B cell (primary cell): ENCODE data around the gene CRCP. TPM values are rescaled to one million over a fixed set of nuclear protein-coding genes. Genes with fewer than 3 reads are reported as not detected.

Experiments used
- ATAC-seq: fragments of 200-7000 bp; cut with Tn5 transposase; one replicate; pipeline ENCODE4 v1.10.0; 2021; ENCODE audit warnings: low read depth, mild to moderate bottlenecking, moderate number of reproducible peaks, moderate library complexity
- CTCF ChIA-PET: fragments of 350-600 bp; sonication (Branson Sonifier 250); formaldehyde crosslinking; loops from one replicate; lab custom pipeline; 2021; ENCODE audit warnings: antibody characterized with exemption, inconsistent platforms; lab: Charles Lee
- POLR2A ChIA-PET: fragments of 350-600 bp; sonication (Branson Sonifier 250); formaldehyde crosslinking; loops from one replicate; lab custom pipeline; 2021; ENCODE audit warnings: antibody characterized with exemption; lab: Charles Lee
- DNase-seq: peaks from one replicate; pipeline ENCODE4 v3.0.0; 2013
- H2AFZ ChIP-seq: 2 replicates; pipeline ENCODE4 v1.6.1; 2012; ENCODE audit warnings: mild to moderate bottlenecking, low read depth, low read length; ENCODE audit not compliant: insufficient read depth, poor library complexity, severe bottlenecking
- H3K27ac ChIP-seq, 2 donors: 1 replicate in 1 of 2; 2 replicates in 1 of 2; pipeline ENCODE4 v1.5.1; 2012 to 2013; ENCODE audit warnings: low read length in 2 of 2, mild to moderate bottlenecking in 2 of 2, moderate library complexity in 1 of 2
- H3K27me3 ChIP-seq, 4 experiments: fragments of 200-600 bp in 1 of 4; sonication (generic) in 1 of 4; replicated peaks in 1 of 4; 1 replicate in 2 of 4; 2 replicates in 2 of 4; pipeline versions ENCODE4 v1.6.1 to v1.7.0; 2013 to 2016; ENCODE audit warnings: low read length in 3 of 4, mild to moderate bottlenecking in 2 of 4, mixed read lengths in 1 of 4, moderate library complexity in 1 of 4; ENCODE audit not compliant: insufficient read depth in 4 of 4, control insufficient read depth in 3 of 4; ENCODE audit errors: control extremely low read depth in 1 of 4
- H3K36me3 ChIP-seq, 2 experiments: replicated peaks in 1 of 2; 1 replicate in 1 of 2; 2 replicates in 1 of 2; pipeline versions ENCODE4 v1.6.1 to v1.7.1; 2013; ENCODE audit warnings: low read length in 1 of 2; ENCODE audit not compliant: insufficient read depth in 2 of 2, control insufficient read depth in 1 of 2; ENCODE audit errors: control extremely low read depth in 1 of 2, extremely low read depth in 1 of 2
- H3K4me1 ChIP-seq, 2 donors: fragments of 200-600 bp in 1 of 2; sonication (generic) in 1 of 2; 1 replicate in 1 of 2; 2 replicates in 1 of 2; pipeline versions ENCODE4 v1.5.1 to v1.6.1; 2013 to 2017; ENCODE audit warnings: low read length in 2 of 2; ENCODE audit not compliant: control insufficient read depth in 2 of 2, insufficient read depth in 2 of 2
- H3K4me2 ChIP-seq: replicated peaks from 2 replicates; pipeline ENCODE3; 2012; ENCODE audit warnings: mild to moderate bottlenecking, low read depth, low read length; ENCODE audit not compliant: poor library complexity, severe bottlenecking
- H3K4me3 ChIP-seq, 5 experiments: fragments of 200-600 bp in 1 of 5; sonication (generic) in 1 of 5; 1 replicate in 3 of 5; 2 replicates in 2 of 5; pipeline versions ENCODE4 v1.5.1 to v1.7.0; 2011 to 2016; ENCODE audit warnings: low read length in 4 of 5, mild to moderate bottlenecking in 4 of 5, low read depth in 2 of 5, control low read depth in 1 of 5, moderate library complexity in 1 of 5; ENCODE audit not compliant: insufficient read depth in 1 of 5; ENCODE audit errors: control extremely low read depth in 1 of 5, extremely low read depth in 1 of 5
- H3K79me2 ChIP-seq: fragments of 200-600 bp; sonication (generic); one replicate; pipeline ENCODE4 v1.6.0; 2016; ENCODE audit warnings: low read length; ENCODE audit not compliant: control insufficient read depth, insufficient read depth
- H3K9ac ChIP-seq: fragments of 200-600 bp; sonication (generic); 2 replicates; pipeline ENCODE4 v1.6.1; 2017; ENCODE audit warnings: mild to moderate bottlenecking, low read length, moderate library complexity
- H3K9me3 ChIP-seq, 3 donors: one replicate each; pipeline versions ENCODE4 v1.6.1 to v1.7.1; 2013; ENCODE audit warnings: low read length in 2 of 3; ENCODE audit not compliant: control insufficient read depth in 2 of 3, insufficient read depth in 1 of 3; ENCODE audit errors: control extremely low read depth in 1 of 3
- H4K20me1 ChIP-seq: 2 replicates; pipeline ENCODE4 v1.6.0; 2012; ENCODE audit warnings: mild to moderate bottlenecking, low read length; ENCODE audit not compliant: insufficient read depth, control insufficient read depth, poor library complexity, severe bottlenecking
- H3K27ac Mint-ChIP-seq: one replicate; pipeline ENCODE4 v1.8.0; 2021; ENCODE audit warnings: mixed read lengths
- H3K27me3 Mint-ChIP-seq: one replicate; pipeline ENCODE4 v1.8.0; 2021; ENCODE audit warnings: mixed read lengths
- H3K4me1 Mint-ChIP-seq: one replicate; pipeline ENCODE4 v1.8.0; 2021; ENCODE audit warnings: mixed read lengths
- H3K4me3 Mint-ChIP-seq: one replicate; pipeline ENCODE4 v1.8.0; 2021; ENCODE audit warnings: mixed read lengths
- H3K9me3 Mint-ChIP-seq: one replicate; pipeline ENCODE4 v1.8.0; 2022; ENCODE audit warnings: mixed read lengths; ENCODE audit not compliant: insufficient read depth
- EZH2 ChIP-seq: IDR thresholded peaks from 2 replicates; pipeline ENCODE4 v1.6.1; 2012; ENCODE audit warnings: borderline replicate concordance, low read depth, mild to moderate bottlenecking, moderate library complexity, low read length; ENCODE audit not compliant: insufficient read depth, poor library complexity, severe bottlenecking
- WGBS: methylation state at CpG from one replicate; pipeline ENCODE4 v1.1.5; 2013; ENCODE audit warnings: missing lambda C conversion rate; ENCODE audit not compliant: insufficient coverage; 5-methylcytosine and 5-hydroxymethylcytosine counted together
- intact Hi-C: fragments of 100-400 bp; cut with micrococcal nuclease; formaldehyde crosslinking; loops from one replicate; pipeline ENCODE4 v1.10.0; 2022
- polyA plus RNA-seq: library from polyadenylated mRNA; depleted of rRNA; stranded (reverse); fragments of >200 nt; gene quantifications from 2 replicates; pipeline ENCODE4 v1.2.3, GENCODE V29; 2012
- total RNA-seq, 2 donors: library from RNA; stranded (reverse); fragments of 120-200 nt in 1 of 2; gene quantifications; 1 replicate in 1 of 2; 2 replicates in 1 of 2; pipeline versions ENCODE4 v1.2.3 to v1.2.4, GENCODE V29; 2013 to 2022
- TF ChIP-seq, protein P1 (sequence below): fragments of 200-600 bp; IDR thresholded peaks from one replicate; pipeline ENCODE4 v1.8.0; 2022; ENCODE audit warnings: antibody characterized with exemption, mild to moderate bottlenecking

Gene CRCP
- total and polyA plus RNA-seq, 2 donors (not counting 1 experiment from before 2014, with no cell fraction given) = 20.8 to 39.6 TPM

GRCh38 chr7:66076462-66077329, 38.0 kb upstream of the CRCP start:
- TF ChIP-seq, protein P1, sequence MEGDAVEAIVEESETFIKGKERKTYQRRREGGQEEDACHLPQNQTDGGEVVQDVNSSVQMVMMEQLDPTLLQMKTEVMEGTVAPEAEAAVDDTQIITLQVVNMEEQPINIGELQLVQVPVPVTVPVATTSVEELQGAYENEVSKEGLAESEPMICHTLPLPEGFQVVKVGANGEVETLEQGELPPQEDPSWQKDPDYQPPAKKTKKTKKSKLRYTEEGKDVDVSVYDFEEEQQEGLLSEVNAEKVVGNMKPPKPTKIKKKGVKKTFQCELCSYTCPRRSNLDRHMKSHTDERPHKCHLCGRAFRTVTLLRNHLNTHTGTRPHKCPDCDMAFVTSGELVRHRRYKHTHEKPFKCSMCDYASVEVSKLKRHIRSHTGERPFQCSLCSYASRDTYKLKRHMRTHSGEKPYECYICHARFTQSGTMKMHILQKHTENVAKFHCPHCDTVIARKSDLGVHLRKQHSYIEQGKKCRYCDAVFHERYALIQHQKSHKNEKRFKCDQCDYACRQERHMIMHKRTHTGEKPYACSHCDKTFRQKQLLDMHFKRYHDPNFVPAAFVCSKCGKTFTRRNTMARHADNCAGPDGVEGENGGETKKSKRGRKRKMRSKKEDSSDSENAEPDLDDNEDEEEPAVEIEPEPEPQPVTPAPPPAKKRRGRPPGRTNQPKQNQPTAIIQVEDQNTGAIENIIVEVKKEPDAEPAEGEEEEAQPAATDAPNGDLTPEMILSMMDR = no peak
- no peak for TF ChIP-seq EZH2
- H3K9me3 Mint-ChIP-seq = no peaks in the 10 kb centered on the region
- peak overlapping the region; percentile 90 for H3K4me3 Mint-ChIP-seq
- H3K27me3 ChIP-seq = no peaks in the 10 kb centered on the region
- peaks cover 6 to 18% of the 10 kb centered on the region in 2 donors for H3K4me1 ChIP-seq
- H3K79me2 ChIP-seq = peaks cover 11% of the 10 kb centered on the region
- no peaks in the 10 kb centered on the region for H3K9me3 ChIP-seq
- ATAC-seq (no peak), DNase-seq (peak; percentile 27)
- ChIA-PET CTCF (interaction anchor here (0.6 to 1.4 kb wide), 2 partner anchors 31 to 38 kb away, joined by 3 to 4 read pairs; partner anchors contain the start of gene CRCP), POLR2A (interaction anchor here (0.5 to 1.2 kb wide), 2 partner anchors 46 to 128 kb away, joined by 3 to 4 read pairs; partner anchors contain the start of gene TPST1)
- peak overlapping the region in 1 of 2 donors; percentile 82 for H3K27ac ChIP-seq
- H3K4me1 Mint-ChIP-seq = peaks cover 17% of the 10 kb centered on the region
- H3K27ac Mint-ChIP-seq = peak overlapping the region; percentile 72
- H4K20me1 ChIP-seq = no peaks in the 10 kb centered on the region
- 72% methylated on average over 10 of the region's 11 CpGs for WGBS
- H3K9ac ChIP-seq = peak overlapping the region; percentile 92
- H3K36me3 ChIP-seq = no peaks in the 10 kb centered on the region
- H3K27me3 Mint-ChIP-seq = no peaks in the 10 kb centered on the region
- intact Hi-C loops = loop anchor here (2.0 to 10.0 kb wide), 2 partner anchors 94 to 338 kb away; partner anchors contain the start of gene GUSB
- peak overlapping the region; percentile 97 for H3K4me2 ChIP-seq
- H2AFZ ChIP-seq = peak overlapping the region; percentile 94
- peak overlapping the region; percentile 54 to 93 (median 77) for H3K4me3 ChIP-seq

DNA sequence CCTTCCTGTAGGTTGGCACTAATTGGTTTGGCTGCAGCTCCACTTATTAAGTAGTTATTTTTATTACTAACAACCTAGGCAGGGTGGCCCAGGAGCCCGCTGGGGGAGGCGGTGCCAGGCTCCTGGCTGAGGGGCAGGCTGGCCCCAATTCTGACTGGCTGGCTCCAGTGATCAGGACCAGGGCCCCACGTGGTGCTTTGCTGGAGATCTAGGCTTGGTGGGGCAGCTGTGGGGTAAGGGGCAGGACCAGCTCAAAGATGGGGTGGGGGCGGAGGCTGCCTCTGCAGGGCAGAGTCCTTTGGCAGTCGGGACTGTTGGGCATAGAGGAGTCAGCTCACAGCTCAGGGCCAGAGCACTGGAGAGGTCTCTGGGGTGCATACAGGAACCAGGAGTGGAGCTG, 36.6 kb upstream of the CRCP start:
- no peaks in the 10 kb centered on the region for H3K27me3 Mint-ChIP-seq
- Histone ChIP-seq H3K9me3 (no peaks in the 10 kb centered on the region), H3K36me3 (peaks cover 0 to 5% of the 10 kb centered on the region in 2 experiments), H3K27me3 (no peaks in the 10 kb centered on the region), H2AFZ (no peak overlapping the region), H3K79me2 (peaks cover 11% of the 10 kb centered on the region), H3K27ac (no peak overlapping the region), H3K9ac (no peak overlapping the region), H3K4me3 (no peak overlapping the region), H3K4me2 (no peak overlapping the region), H4K20me1 (no peaks in the 10 kb centered on the region), H3K4me1 (peaks cover 6 to 18% of the 10 kb centered on the region in 2 donors)
- H3K27ac Mint-ChIP-seq = no peak overlapping the region
- ChIA-PET POLR2A (no interaction called here), CTCF (no interaction called here)
- 91% methylated on average over 5 of the region's 5 CpGs for WGBS
- H3K4me1 Mint-ChIP-seq = peaks cover 17% of the 10 kb centered on the region
- intact Hi-C loops = loop anchor here (10.0 kb wide), 1 partner anchor 337 kb away; no protein-coding TSS in a partner anchor
- peak overlapping the region; percentile 55 for H3K4me3 Mint-ChIP-seq
- DNase-seq (no peak), ATAC-seq (no peak)
- TF ChIP-seq, protein P1 = no peak
- TF ChIP-seq EZH2 = no peak
- no peaks in the 10 kb centered on the region for H3K9me3 Mint-ChIP-seq
